KG1 (cell line): ENCODE data around the gene DOCK4.

Experiments used
- DNase-seq: peaks from one replicate; lab custom pipeline; 2025; lab: John Stamatoyannopoulos, UW

The DOCK4 gene

DNA sequence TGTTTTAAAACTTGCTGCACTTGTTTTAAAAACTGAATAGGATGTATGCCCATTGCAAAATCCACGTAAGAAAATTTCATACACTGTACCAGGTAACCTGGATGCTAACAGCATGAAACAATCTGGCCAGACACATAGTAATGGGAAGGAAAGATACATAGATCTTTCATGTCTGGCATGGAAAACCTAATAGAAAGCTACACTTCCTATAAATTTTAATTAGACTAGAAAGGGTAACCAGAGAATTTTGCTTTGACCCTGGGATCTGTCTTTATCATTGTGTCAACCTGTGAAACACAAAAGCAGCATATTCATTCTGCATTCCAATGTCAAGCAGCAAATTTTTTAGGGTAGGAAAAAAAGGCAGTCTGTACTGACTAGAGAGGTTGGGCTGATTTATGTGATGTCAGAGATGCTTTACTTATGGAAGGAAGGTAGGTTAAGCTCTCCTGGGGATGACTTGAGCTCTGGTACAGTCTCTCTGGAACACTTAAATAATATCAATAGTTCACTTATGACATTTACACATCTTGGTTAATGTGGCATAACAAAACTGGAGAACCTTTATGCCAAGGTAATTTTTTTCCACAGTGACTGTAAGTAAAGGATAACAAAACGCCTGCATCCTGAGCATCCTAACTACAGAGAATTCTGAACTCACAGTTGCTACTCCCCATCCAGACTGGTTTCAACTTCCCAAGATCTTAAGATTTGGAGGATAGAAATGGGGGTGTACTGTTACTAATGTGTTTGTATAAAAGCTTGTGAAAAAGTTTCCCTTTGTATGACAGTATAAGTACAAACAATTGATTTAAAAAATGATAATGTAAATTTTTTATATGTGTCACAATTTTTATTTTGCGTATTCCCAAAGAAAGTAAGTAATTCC is 44.7 kb downstream of the DOCK4 start:
- no peak for DNase-seq

DNA sequence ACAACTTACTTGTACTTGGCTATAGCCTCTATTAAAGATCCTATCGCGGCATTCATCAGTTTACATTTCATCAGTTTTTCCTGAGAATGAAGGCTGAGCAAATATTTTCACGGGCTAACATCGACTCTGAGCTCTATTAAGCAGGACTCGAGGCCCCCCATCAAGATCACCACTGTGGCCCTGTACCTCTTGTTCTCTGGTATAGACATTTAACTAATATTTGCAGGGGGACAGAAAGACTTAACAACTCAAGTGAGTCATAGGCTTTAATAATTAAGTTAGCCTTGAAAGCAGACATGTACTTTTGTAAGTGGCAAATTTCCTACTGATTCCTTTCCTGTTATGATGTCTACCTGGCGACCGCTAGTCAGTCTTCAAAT is 45.4 kb downstream of the DOCK4 start:
- DNase-seq = no peak

DNA sequence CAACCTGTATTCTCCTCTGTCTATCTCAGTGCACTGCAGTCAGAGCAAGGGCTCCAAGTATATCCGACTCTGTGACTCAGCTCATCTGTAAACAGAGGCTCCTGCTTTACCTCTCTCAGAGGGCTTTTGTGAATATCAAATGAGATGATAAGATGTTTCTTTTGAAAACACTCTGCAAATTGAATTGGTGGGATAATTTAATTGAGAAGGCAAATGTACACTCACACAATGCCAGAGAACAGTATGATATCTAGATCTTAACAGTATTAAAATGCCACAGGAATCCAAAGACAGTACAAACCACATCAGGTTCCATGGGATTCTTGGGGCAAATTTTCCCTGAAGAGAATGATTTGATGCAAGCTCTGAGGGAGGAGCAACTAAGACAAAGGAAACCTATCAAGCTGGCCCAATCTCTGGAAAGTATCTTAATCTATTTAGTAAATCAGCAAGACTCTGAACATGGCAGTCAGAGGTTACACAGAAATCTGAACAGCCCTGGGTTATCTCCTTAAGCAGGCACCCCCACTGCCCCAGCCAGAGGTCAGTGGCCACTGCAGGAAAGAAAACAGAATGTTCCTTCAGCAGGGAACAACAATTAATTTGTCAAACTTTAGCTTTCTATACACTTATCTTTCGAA is 45.9 kb downstream of the DOCK4 start:
- DNase-seq = no peak

DNA sequence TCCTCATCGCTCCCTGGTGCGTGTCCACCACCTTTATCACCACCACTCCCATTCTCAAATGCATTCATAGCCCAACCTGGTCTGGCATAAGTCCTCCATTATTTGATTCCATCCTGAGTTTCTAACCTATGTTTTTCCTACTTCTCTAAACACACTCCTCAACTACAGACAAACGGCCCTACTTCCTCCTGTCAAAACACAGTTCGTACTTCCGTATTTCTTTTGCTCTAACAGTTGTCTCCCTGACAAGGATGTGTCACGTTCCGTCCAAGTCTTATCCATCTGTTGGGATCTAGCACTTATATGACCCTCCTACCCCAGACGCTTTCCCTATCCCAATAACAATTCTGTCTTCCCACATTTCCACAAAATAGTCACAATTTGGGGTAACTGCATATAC is 46.8 kb downstream of the DOCK4 start:
- no peak for DNase-seq

- no peak for DNase-seq
These were observed 49.1 kb downstream of the DOCK4 start for GRCh38 chr7:112157072-112157471.

DNA sequence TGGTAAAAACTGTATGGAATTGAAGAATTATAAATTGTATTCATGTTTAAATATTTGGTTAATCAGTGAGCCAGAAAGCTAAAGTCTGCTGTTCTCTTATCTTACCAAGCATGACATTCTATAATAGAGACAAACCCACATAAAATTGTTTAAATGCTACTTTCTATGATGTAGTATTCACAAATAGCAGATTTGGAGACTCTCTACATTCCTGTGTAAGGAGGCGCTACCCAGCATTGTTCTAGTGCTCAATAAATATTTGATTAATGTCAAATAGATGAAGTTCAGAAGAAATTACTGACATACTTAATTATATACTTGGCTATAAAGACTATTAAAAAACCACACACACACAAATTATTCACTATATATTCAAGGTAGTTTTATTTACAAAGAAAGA is 49.8 kb downstream of the DOCK4 start:
- no peak for DNase-seq

GRCh38 chr7:112154690-112155089 is 51.5 kb downstream of the DOCK4 start:
- DNase-seq = no peak

DNA sequence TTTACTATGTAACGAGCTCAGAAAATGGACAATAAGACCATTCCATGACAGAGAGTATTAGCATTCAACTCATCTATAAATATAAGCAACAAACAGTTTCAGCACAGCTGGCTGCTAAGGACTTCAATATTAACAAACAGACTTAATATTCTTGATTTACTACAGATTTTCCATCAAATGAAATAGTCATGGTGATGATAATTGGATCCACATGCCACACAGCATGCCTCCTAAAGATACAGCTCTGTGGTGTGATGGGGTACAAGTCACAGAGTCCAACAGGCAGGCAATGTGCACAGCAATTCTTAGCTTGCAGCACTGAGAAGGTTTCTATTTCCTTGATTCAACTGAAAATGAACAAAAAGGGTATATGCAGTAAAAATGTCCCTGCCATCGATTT is 54.0 kb downstream of the DOCK4 start:
- no peak for DNase-seq

GRCh38 chr7:112150823-112151641 is 55.2 kb downstream of the DOCK4 start:
- no peak for DNase-seq

DNA sequence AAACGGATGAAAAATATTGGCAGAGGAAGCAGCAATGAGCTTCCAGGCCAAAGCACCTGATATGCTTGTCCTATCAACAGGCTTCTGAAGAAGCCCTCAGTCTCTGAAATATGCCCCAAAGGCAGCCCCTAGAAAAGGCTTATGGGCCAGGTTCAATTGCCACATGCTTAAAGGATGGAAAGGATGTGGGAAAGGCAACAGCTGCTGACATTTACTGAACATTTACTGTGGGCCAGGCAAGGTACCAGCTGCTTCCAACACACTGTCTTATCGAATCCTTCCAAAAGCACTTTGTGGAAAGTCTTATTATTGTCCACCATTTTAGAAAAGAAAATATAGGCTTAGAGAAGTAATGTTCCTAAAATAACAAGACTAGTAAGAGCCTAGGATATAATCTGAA is 56.5 kb downstream of the DOCK4 start:
- DNase-seq = no peak

GRCh38 chr7:112147793-112148361 is 58.3 kb downstream of the DOCK4 start:
- no peak for DNase-seq

DNA sequence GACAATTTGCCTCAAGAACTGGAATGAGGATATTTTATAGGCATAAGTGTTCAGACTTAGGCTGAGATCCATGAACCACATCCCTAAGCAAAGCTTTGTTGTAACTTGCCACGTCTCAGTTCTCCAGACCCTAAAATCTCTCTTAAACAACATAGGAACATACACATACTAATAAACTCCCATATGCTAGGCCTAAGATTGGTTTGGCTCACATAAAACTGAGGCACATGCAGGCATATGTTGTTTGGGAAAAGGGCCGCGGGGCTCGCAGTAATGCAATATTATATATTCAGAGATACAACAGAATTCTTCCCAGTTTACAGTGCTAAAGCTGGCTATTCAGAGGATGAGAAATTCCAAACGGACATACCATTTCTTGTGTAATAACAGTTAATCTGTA is 61.0 kb downstream of the DOCK4 start:
- DNase-seq = no peak

- DNase-seq = no peak
These were observed 61.7 kb downstream of the DOCK4 start for GRCh38 chr7:112144284-112145059.

GRCh38 chr7:112143582-112143981 is 62.6 kb downstream of the DOCK4 start:
- DNase-seq = no peak

DNA sequence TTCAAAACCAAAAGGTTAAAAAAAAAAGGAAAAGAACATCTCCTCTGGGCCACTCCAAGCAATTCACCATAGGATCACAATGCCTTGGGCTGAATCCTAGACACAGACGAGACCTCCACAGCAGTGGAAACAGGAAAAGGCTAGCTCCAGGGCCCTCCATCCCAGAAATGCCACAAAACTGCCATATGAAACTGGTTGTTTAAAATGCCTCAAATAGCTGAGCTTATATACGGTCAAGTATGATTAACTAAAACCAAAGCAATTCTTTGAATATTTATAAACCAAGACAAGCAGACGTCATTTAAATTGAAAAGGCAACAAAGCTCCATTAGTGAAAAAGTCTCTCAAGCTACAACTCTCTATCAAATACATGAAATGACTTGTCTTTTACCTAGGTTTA is 63.1 kb downstream of the DOCK4 start:
- DNase-seq = no peak

- no peak for DNase-seq
These were observed 65.6 kb downstream of the DOCK4 start for GRCh38 chr7:112140600-112140999.

DNA sequence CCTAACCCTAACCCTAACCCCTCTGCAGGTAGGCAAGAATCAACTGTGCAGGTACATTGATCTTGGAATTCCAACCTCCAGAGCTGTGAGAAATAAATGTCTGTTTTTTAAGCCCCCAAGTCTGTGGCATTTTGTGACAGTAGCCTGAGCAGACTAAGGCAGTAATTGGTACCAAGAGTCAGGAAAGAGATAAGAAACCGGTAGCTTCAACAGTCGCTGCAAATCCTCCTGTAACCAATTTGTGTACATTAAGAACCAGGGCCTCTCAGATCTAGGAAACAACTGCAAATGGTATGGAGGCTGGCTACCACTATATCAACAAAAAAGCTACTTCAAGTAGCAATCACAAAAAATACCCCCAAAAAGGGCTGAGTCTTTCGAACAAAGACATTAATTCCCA is 67.3 kb downstream of the DOCK4 start:
- DNase-seq = no peak

DNA sequence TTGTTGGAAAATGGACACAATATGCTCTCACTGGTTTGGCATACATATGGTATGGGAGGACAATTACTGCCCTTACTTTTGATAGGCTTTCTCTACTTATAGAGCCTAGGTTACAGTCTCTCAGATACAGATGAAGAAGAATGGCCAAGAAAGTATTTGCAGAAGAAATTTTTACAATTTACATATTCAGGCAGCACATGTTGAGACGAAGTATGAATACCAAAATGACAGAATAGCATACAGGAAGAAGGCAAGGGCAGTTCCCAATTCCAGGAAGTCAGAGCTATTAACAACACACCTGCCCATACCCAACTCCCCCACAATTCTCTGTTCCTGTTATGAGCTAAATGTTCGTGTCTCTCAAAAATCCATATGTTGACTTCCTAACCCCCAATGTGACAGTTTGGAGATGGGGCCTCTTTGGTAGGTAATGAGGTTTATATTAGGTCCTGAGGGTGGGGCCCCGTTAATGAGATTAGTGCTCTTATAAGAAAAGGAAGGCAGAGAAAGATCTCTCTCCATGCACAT is 67.8 kb downstream of the DOCK4 start:
- no peak for DNase-seq

DNA sequence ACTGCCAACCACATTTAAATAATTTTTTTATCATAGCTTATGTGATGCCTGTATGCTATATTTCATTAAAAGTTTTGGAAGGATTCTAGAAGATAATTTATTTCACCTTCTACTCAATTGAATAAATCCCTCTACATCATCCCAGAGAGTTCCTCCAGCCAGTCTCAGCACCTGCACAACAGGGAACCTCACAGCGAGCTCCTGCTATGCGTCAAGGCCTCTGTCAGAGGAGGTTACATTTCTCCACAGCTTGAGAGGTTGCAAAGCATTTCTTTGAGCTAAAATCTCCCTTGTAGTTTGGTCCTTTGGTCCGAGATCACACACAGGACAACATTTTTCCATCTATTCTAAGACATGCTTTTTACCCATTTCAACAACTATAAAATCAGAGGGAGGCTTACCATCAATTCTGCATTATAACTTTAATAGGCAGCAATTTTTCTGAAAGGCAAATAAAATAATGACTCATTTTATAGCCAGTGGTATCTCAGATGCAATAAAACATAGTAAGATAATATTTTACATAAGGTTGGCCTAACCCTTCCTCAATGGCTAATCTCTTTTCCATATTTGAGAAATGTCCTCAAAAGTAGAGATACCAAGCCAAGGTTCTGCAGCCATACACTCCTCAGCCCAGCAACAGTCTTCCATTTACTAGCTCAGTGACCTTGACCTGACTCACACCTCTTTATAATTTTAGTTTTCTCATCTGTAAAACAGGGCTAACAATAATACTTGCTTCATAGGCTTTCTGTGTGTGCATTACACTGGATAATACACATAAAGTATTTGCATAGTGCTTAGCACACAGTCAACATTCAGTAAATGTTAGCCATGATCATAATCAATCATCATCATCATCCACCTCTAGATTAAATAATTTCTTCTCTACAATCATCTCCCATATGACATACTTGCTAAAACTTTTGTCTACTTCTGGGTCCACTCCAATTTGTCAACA is 68.8 kb downstream of the DOCK4 start:
- DNase-seq = no peak
